NB4 (cell line): ENCODE data around the gene GAL3ST1.
A peak's percentile ranks its signal among the peaks of the same experiment; 100 is the strongest.

Experiments
- DNase-seq: peaks from one replicate; pipeline ENCODE4 v3.0.0; 2010; ENCODE audit warnings: low read depth
- H3K4me3 ChIP-seq: one replicate; pipeline ENCODE4 v1.5.1; 2011; ENCODE audit warnings: mild to moderate bottlenecking, low read depth, low read length, moderate library complexity
- CTCF ChIP-seq: IDR thresholded peaks from one replicate; pipeline ENCODE4 v1.5.1; 2012; ENCODE audit warnings: low read depth, low read length
- MAX ChIP-seq: IDR thresholded peaks from 2 replicates; pipeline ENCODE4 v1.6.1; 2011; ENCODE audit warnings: low read depth, low read length
- MYC ChIP-seq: IDR thresholded peaks from 2 replicates; pipeline ENCODE4 v1.6.1; 2011; ENCODE audit warnings: low read depth, low read length
- POLR2A ChIP-seq: IDR thresholded peaks from 2 replicates; pipeline ENCODE4 v1.6.1; 2011; ENCODE audit warnings: mild to moderate bottlenecking; ENCODE audit not compliant: insufficient read length; ENCODE audit errors: extremely low read depth

The GAL3ST1 gene

GRCh38 chr22:30531651-30532608, 42.5 kb downstream of the GAL3ST1 start:
- H3K4me3 ChIP-seq: no peak overlapping the region
- DNase-seq: no peak
- TF ChIP-seq POLR2A: no peak
- TF ChIP-seq MAX: no peak
- no peak for TF ChIP-seq CTCF
- TF ChIP-seq MYC: no peak

DNA sequence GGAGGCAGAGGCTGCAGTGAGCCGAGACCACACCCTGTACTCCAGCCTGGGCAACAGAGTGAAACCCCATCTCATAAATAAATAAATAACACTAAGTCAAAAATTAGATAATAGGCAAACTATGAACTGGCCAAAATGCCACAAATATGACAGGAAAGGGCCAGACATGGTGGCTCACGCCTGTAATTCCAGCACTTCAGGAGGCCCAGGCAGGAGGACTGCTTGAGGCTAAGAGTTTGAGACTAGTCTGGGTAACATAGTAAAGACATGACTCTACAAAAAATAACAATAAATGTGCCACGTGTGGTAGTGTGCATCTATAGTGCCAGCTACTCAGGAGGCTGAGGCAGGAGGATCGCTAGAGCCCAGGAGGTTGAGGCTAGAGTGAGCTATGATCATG, 47.8 kb downstream of the GAL3ST1 start:
- DNase-seq: no peak
- H3K4me3 ChIP-seq: no peak overlapping the region
- TF ChIP-seq MAX (no peak), CTCF (no peak), MYC (no peak), POLR2A (no peak)

GRCh38 chr22:30523646-30524489, 50.6 kb downstream of the GAL3ST1 start:
- TF ChIP-seq MAX (no peak), MYC (no peak), POLR2A (no peak), CTCF (no peak)
- no peak overlapping the region for H3K4me3 ChIP-seq
- peak; percentile 23 for DNase-seq

DNA sequence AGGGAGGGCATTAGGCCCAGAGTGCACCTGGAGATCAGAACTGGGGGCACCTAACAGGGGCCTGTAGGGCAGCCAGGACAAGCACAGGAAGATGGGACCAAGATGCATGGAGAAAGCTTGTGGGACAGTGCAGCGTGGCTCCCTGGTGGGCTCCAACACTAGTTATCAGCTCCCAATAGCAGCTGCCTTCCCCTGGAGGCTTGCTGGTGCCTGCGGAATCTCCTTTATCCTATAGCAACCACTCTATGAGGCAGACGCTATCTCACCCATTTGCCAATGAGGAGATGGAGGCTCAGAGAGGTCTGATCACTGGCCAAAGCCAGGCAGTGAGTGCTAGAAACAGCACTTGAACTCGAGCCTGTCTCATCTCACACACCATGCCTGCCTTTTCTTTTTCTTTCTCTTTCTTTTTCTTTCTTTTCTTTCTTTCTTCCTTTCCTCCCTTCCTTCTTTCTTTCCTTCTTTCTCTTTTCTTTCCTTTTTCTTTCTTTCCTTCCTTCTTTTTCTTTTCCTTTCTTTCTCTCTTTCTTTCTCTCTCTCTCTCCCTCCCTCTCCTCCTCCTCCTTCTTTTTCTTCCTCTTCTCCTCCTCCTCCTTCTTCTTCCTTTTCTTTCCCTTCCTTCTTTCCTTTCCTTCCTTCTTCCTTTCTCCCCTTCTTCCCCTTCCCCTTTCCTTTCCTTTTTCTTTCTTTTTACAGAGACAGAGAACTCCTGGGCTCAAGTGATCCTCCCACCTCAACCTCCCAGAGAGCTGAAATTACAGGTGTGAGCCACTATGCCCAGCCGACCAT, 52.9 kb downstream of the GAL3ST1 start:
- no peak for DNase-seq
- TF ChIP-seq MAX (no peak), POLR2A (no peak), CTCF (no peak), MYC (no peak)
- no peak overlapping the region for H3K4me3 ChIP-seq

GRCh38 chr22:30519842-30520425, 54.5 kb downstream of the GAL3ST1 start:
- H3K4me3 ChIP-seq: no peak overlapping the region
- DNase-seq: no peak
- no peak for TF ChIP-seq MYC
- no peak for TF ChIP-seq MAX
- no peak for TF ChIP-seq POLR2A
- TF ChIP-seq CTCF: no peak
